H1 (cell line): ENCODE data around the gene UMOD.

Experiments
- ATF2 ChIP-seq: IDR thresholded peaks from 2 replicates; pipeline ENCODE4 v1.6.1; 2012; ENCODE audit warnings: low read length, inconsistent platforms
- CREB1 ChIP-seq: IDR thresholded peaks from 2 replicates; pipeline ENCODE4 v1.6.1; 2012; ENCODE audit warnings: inconsistent platforms
- CTCF ChIP-seq, 3 experiments: IDR thresholded peaks; 1 replicate in 2 of 3; 2 replicates in 1 of 3; pipeline versions ENCODE4 v1.5.1 to v1.6.1; 2011; ENCODE audit warnings: low read length in 3 of 3, mild to moderate bottlenecking in 3 of 3, inconsistent platforms in 2 of 3, low read depth in 1 of 3, moderate library complexity in 1 of 3; ENCODE audit not compliant: insufficient read depth in 1 of 3; ENCODE audit errors: control extremely low read depth in 1 of 3
- EZH2 ChIP-seq: fragments of 200-600 bp; sonication (generic); IDR thresholded peaks from 2 replicates; pipeline ENCODE4 v1.7.1; 2012; ENCODE audit warnings: low read depth, mild to moderate bottlenecking, moderate library complexity, low read length, inconsistent platforms; ENCODE audit not compliant: severe bottlenecking
- HDAC6 ChIP-seq: IDR thresholded peaks from one replicate; pipeline ENCODE4 v1.7.1; 2012; ENCODE audit warnings: low read depth, mild to moderate bottlenecking, inconsistent platforms, low read length, moderate library complexity
- MAFK ChIP-seq: IDR thresholded peaks from 2 replicates; pipeline ENCODE4 v1.6.1; 2012; ENCODE audit warnings: low read depth, mild to moderate bottlenecking, improper control_type of control experiment, low read length
- POLR2A ChIP-seq, 2 experiments: IDR thresholded peaks; 1 replicate in 1 of 2; 2 replicates in 1 of 2; pipeline ENCODE4 v1.6.1; 2011; ENCODE audit warnings: low read depth in 2 of 2, low read length in 2 of 2, mild to moderate bottlenecking in 2 of 2; ENCODE audit errors: control extremely low read depth in 1 of 2
- POLR2AphosphoS5 ChIP-seq: IDR thresholded peaks from 2 replicates; pipeline ENCODE4 v1.6.1; 2011; ENCODE audit warnings: low read depth, low read length
- RAD21 ChIP-seq, 2 experiments: IDR thresholded peaks in 1 of 2; conservative IDR thresholded peaks in 1 of 2; 2 replicates each; pipeline ENCODE4 v1.6.1; 2011; ENCODE audit warnings: low read depth in 2 of 2, low read length in 2 of 2, improper control_type of control experiment in 1 of 2, inconsistent platforms in 1 of 2, mild to moderate bottlenecking in 1 of 2, moderate library complexity in 1 of 2
- RXRA ChIP-seq: IDR thresholded peaks from 2 replicates; pipeline ENCODE4 v1.6.1; 2011; ENCODE audit warnings: low read depth, mild to moderate bottlenecking, low read length, moderate library complexity; ENCODE audit not compliant: insufficient read depth
- SIRT6 ChIP-seq: IDR thresholded peaks from one replicate; pipeline ENCODE4 v1.7.1; 2012; ENCODE audit warnings: low read length, inconsistent platforms
- SP2 ChIP-seq: IDR thresholded peaks from 2 replicates; pipeline ENCODE4 v1.6.1; 2012; ENCODE audit warnings: mild to moderate bottlenecking, low read length, inconsistent platforms
- ZNF274 ChIP-seq: IDR thresholded peaks from 2 replicates; pipeline ENCODE4 v1.7.0; 2012; ENCODE audit warnings: low read length, borderline replicate concordance; ENCODE audit errors: extremely low read depth
- TF ChIP-seq, protein P1 (sequence below): IDR thresholded peaks from 2 replicates; pipeline ENCODE4 v1.6.1; 2011; ENCODE audit warnings: low read depth, mild to moderate bottlenecking, low read length; ENCODE audit not compliant: insufficient read depth

DNA sequence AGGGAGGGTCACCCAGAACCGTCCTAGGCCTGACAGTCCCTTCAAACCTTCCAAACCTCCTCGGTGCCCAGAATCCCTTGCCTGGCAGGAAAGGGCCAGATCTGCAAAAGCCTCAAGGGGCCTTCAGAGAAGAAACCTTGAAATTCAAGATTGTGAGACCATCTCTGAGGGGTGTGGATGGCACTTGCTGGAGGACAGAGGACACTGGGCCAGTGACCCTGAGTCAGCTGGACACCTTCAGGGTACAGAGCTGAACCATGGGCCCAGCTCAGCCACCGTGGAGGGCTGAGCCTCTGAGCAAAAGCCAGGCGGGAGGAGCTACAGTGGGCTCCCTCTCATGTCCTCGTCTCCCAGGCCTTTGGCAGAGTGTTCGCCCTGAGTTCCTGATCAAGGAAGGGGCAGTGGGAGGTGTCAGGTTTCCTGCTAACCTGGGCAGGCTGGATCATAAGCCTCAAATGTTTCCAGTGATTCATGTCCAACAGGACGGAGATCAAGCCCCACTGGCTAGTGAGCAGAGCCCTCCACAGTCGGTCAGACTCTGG lies 49.0 kb upstream of the UMOD start:
- TF ChIP-seq ZNF274 (no peak), POLR2AphosphoS5 (no peak), SP2 (no peak), CTCF (IDR thresholded peaks at IDR 0.05; ENCODE audit: control extremely low read depth in 1 of 3, insufficient read depth in 1 of 3, low read depth in 1 of 3, low read length in 3 of 3) (no peak), RXRA (no peak), SIRT6 (no peak), POLR2A (IDR thresholded peaks at IDR 0.05; ENCODE audit: control extremely low read depth in 1 of 2, low read depth in 2 of 2, low read length in 2 of 2) (no peak), HDAC6 (no peak), EZH2 (no peak), RAD21 (IDR thresholded peaks at IDR 0.05 in 1 of 2, conservative IDR thresholded peaks at IDR 0.05 in 1 of 2; ENCODE audit: low read depth in 2 of 2, low read length in 2 of 2) (no peak), MAFK (no peak), CREB1 (no peak), ATF2 (no peak)
- TF ChIP-seq, protein P1, sequence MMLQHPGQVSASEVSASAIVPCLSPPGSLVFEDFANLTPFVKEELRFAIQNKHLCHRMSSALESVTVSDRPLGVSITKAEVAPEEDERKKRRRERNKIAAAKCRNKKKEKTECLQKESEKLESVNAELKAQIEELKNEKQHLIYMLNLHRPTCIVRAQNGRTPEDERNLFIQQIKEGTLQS, result no peak
